Measurements from ENCODE around the gene RCBTB1.

The RCBTB1 gene

GRCh38 chr13:49550942-49551644, 34.3 kb downstream of the RCBTB1 start:
- TF ChIP-seq, protein P1, sequence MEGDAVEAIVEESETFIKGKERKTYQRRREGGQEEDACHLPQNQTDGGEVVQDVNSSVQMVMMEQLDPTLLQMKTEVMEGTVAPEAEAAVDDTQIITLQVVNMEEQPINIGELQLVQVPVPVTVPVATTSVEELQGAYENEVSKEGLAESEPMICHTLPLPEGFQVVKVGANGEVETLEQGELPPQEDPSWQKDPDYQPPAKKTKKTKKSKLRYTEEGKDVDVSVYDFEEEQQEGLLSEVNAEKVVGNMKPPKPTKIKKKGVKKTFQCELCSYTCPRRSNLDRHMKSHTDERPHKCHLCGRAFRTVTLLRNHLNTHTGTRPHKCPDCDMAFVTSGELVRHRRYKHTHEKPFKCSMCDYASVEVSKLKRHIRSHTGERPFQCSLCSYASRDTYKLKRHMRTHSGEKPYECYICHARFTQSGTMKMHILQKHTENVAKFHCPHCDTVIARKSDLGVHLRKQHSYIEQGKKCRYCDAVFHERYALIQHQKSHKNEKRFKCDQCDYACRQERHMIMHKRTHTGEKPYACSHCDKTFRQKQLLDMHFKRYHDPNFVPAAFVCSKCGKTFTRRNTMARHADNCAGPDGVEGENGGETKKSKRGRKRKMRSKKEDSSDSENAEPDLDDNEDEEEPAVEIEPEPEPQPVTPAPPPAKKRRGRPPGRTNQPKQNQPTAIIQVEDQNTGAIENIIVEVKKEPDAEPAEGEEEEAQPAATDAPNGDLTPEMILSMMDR (IDR thresholded peaks at IDR 0.05; ENCODE audit: extremely low read depth, missing control alignments) = no peak
- DNase-seq (ENCODE audit: low spot score) = no peak

- DNase-seq (ENCODE audit: low spot score) = no peak
- TF ChIP-seq, protein P1 (IDR thresholded peaks at IDR 0.05; ENCODE audit: extremely low read depth, missing control alignments) = no peak
These were observed 36.1 kb downstream of the RCBTB1 start for GRCh38 chr13:49549289-49549688.

DNA sequence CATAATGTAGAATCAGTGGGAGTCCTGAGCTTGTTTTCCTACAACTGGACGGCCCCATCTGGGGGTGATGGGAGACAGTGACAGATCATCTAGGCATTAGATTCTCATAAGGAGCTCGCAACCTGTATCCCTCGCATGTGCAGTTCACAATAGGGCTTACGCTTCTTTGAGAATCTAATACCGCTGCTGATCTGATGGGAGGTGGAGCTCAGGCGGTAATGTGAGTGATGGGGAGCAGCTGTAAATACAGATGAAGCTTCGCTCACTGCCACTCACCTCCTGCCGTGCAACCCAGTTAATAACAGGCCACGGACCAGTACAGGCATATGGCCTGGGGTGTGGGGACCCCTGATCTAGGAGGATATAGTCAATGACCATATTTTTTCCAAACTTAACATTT, 38.8 kb downstream of the RCBTB1 start:
- TF ChIP-seq, protein P1 (IDR thresholded peaks at IDR 0.05; ENCODE audit: extremely low read depth, missing control alignments) = no peak
- no peak for DNase-seq (ENCODE audit: low spot score)

DNA sequence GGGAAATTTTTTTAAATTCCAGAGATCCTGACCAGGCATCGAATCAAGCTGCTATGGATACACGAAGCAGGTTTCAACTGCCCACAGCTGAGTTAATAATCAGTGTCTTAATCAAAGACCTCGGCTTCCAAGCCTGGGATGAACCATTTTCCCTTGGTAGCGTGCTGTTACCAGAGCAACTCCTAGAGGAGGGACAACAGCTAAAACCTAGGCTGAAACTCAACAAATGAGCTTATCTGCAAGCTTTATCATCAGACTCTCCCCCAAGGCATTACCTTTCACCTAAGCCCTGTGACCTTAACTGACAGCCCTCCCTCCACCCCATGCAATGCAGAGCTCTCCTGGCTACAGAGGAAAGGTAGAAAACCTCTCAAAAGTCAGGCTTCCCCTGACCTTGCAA, 39.7 kb downstream of the RCBTB1 start:
- no peak for DNase-seq (ENCODE audit: low spot score)
- TF ChIP-seq, protein P1 (IDR thresholded peaks at IDR 0.05; ENCODE audit: extremely low read depth, missing control alignments) = no peak

GRCh38 chr13:49543656-49544055, 41.7 kb downstream of the RCBTB1 start:
- no peak for DNase-seq (ENCODE audit: low spot score)
- TF ChIP-seq, protein P1 (IDR thresholded peaks at IDR 0.05; ENCODE audit: extremely low read depth, missing control alignments) = no peak

DNA sequence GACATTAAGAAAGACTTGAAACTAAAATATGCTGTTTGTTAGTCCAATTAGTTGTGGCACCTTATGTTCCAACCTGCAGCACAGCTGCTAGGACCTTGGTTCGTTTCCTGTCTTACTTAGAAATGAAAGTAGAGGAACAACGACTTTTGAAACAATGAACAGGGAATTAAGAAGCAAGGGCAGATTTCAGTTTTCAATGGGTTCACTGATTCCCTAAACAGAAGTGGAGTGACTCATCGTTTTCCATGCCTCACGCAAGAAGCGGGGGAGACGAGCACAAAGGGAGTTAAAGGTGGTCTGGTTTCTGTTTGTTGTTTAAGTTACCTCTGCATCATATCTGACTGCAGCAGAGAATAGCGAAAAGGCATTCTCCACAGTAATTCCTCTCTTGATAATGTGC, 44.8 kb downstream of the RCBTB1 start:
- TF ChIP-seq, protein P1 (IDR thresholded peaks at IDR 0.05; ENCODE audit: extremely low read depth, missing control alignments) = no peak
- DNase-seq (ENCODE audit: low spot score) = no peak

- TF ChIP-seq, protein P1 (IDR thresholded peaks at IDR 0.05; ENCODE audit: extremely low read depth, missing control alignments) = no peak
- no peak for DNase-seq (ENCODE audit: low spot score)
These were observed 45.6 kb downstream of the RCBTB1 start for GRCh38 chr13:49539746-49540145.
